Caco-2 (cell line): Measurements from ENCODE around the gene CCR5AS.

Experiments used
- BruUV-seq: library from RNA; stranded (reverse); fragments of 400-500 nt; replicated peaks from 2 replicates; lab custom pipeline; 2021; lab: Mats Ljungman, UMichigan
- CTCF ChIA-PET: fragments of 300-600 bp; sonication (Branson Sonifier 250); formaldehyde crosslinking; loops from one replicate; lab custom pipeline; 2022; ENCODE audit warnings: antibody characterized with exemption; lab: Charles Lee
- POLR2A ChIA-PET: fragments of 300-600 bp; sonication (Branson Sonifier 250); formaldehyde crosslinking; loops from one replicate; lab custom pipeline; 2022; ENCODE audit warnings: antibody characterized with exemption; lab: Charles Lee
- DNase-seq, 2 experiments: peaks; one replicate each; pipeline versions ENCODE4 v3.0.0 to v3.0.0-alpha.2; 2020 to 2022
- H3K27me3 ChIP-seq: replicated peaks from 2 replicates; pipeline ENCODE4 v1.6.0; 2011; ENCODE audit warnings: low read length; ENCODE audit not compliant: control insufficient read depth, insufficient read depth
- H3K36me3 ChIP-seq: 2 replicates; pipeline ENCODE4 v1.5.1; 2011; ENCODE audit warnings: low read length; ENCODE audit not compliant: control insufficient read depth, insufficient read depth
- H3K4me1 ChIP-seq: fragments of 250-450 bp; sonication (Bioruptor Pico); 2 replicates; pipeline ENCODE4 v1.5.1; 2020; ENCODE audit warnings: mild to moderate bottlenecking
- H3K4me3 ChIP-seq: 2 replicates; pipeline ENCODE4 v1.5.1; 2011; ENCODE audit warnings: low read depth, mild to moderate bottlenecking, control low read depth, low read length
- H3K9me3 ChIP-seq: fragments of 250-450 bp; sonication (Bioruptor Pico); 2 replicates; pipeline ENCODE4 v1.5.1; 2020; ENCODE audit warnings: mild to moderate bottlenecking, moderate library complexity
- H3K27ac Mint-ChIP-seq: one replicate; pipeline ENCODE4 v1.8.0; 2022; ENCODE audit warnings: mixed read lengths; ENCODE audit not compliant: unreplicated experiment
- H3K27me3 Mint-ChIP-seq: one replicate; pipeline ENCODE4 v1.8.0; 2022; ENCODE audit warnings: mixed read lengths; ENCODE audit not compliant: insufficient read depth, unreplicated experiment
- H3K36me3 Mint-ChIP-seq: one replicate; pipeline ENCODE4 v1.8.0; 2022; ENCODE audit warnings: mild to moderate bottlenecking, mixed read lengths; ENCODE audit not compliant: insufficient read depth, unreplicated experiment
- H3K4me1 Mint-ChIP-seq: one replicate; pipeline ENCODE4 v1.8.0; 2022; ENCODE audit warnings: low read depth, mixed read lengths; ENCODE audit not compliant: unreplicated experiment
- H3K4me3 Mint-ChIP-seq: one replicate; pipeline ENCODE4 v1.8.0; 2022; ENCODE audit warnings: mild to moderate bottlenecking, moderate library complexity, mixed read lengths; ENCODE audit not compliant: unreplicated experiment
- H3K9me3 Mint-ChIP-seq: one replicate; pipeline ENCODE4 v1.8.0; 2022; ENCODE audit warnings: mixed read lengths; ENCODE audit not compliant: unreplicated experiment
- intact Hi-C: fragments of 100-400 bp; cut with micrococcal nuclease; formaldehyde crosslinking; loops from one replicate; pipeline ENCODE4 v1.10.0; 2022; ENCODE audit not compliant: unreplicated experiment
- TF ChIP-seq, protein P1 (sequence below), 2 experiments: fragments of 200-600 bp in 1 of 2; IDR thresholded peaks; 1 replicate in 1 of 2; 2 replicates in 1 of 2; pipeline versions ENCODE4 v1.5.1 to v1.8.0; 2011 to 2022; ENCODE audit warnings: antibody characterized with exemption in 1 of 2, control low read depth in 1 of 2, inconsistent platforms in 1 of 2, low read depth in 1 of 2, low read length in 1 of 2, mild to moderate bottlenecking in 1 of 2, moderate library complexity in 1 of 2; ENCODE audit not compliant: insufficient read depth in 1 of 2, severe bottlenecking in 1 of 2, unreplicated experiment in 1 of 2

Gene CCR5AS

DNA sequence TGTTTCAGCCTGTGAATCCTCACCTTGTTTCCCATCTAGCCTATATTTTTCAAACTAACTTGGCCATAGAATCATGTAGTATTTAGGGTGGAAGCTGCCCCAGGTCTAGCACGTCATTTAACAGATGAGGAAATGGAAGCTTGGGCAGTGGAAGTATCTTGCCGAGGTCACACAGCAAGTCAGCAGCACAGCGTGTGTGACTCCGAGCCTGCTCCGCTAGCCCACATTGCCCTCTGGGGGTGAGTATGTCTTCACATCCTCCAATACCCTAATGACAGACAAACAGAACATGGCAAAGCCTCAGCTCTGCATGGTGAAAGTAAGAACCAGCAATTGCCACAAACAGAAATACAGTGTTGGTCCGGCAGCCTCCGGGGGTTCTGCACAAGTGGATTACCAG is 38.3 kb downstream of the CCR5AS start:
- no peaks in the 10 kb centered on the region for H3K36me3 Mint-ChIP-seq
- Histone ChIP-seq H3K4me1 (peaks cover 14% of the 10 kb centered on the region; the same call in 1 of the 2 replicates), H3K4me3 (no peak overlapping the region), H3K36me3 (no peaks in the 10 kb centered on the region), H3K9me3 (no peaks in the 10 kb centered on the region), H3K27me3 (no peaks in the 10 kb centered on the region)
- H3K4me1 Mint-ChIP-seq, result peaks cover 12% of the 10 kb centered on the region
- POLR2A ChIA-PET, result no interaction called here
- no peak overlapping the region for H3K27ac Mint-ChIP-seq
- no peak overlapping the region for H3K4me3 Mint-ChIP-seq
- no peaks in the 10 kb centered on the region for H3K27me3 Mint-ChIP-seq
- TF ChIP-seq, protein P1, sequence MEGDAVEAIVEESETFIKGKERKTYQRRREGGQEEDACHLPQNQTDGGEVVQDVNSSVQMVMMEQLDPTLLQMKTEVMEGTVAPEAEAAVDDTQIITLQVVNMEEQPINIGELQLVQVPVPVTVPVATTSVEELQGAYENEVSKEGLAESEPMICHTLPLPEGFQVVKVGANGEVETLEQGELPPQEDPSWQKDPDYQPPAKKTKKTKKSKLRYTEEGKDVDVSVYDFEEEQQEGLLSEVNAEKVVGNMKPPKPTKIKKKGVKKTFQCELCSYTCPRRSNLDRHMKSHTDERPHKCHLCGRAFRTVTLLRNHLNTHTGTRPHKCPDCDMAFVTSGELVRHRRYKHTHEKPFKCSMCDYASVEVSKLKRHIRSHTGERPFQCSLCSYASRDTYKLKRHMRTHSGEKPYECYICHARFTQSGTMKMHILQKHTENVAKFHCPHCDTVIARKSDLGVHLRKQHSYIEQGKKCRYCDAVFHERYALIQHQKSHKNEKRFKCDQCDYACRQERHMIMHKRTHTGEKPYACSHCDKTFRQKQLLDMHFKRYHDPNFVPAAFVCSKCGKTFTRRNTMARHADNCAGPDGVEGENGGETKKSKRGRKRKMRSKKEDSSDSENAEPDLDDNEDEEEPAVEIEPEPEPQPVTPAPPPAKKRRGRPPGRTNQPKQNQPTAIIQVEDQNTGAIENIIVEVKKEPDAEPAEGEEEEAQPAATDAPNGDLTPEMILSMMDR (IDR thresholded peaks at IDR 0.05; ENCODE audit: insufficient read depth in 1 of 2, low read depth in 1 of 2, low read length in 1 of 2, severe bottlenecking in 1 of 2, unreplicated experiment in 1 of 2), result no peak
- no peaks in the 10 kb centered on the region for H3K9me3 Mint-ChIP-seq
- intact Hi-C loops, result loop anchor here (1.0 kb wide), 1 partner anchor 154 kb away; no protein-coding TSS in a partner anchor
- CTCF ChIA-PET, result interaction anchor here (1.3 kb wide), 1 partner anchor 10 kb away, joined by 4 read pairs; no protein-coding TSS in a partner anchor
- no TSS peak for BruUV-seq
- peak; percentile 28 to 43 for DNase-seq

DNA sequence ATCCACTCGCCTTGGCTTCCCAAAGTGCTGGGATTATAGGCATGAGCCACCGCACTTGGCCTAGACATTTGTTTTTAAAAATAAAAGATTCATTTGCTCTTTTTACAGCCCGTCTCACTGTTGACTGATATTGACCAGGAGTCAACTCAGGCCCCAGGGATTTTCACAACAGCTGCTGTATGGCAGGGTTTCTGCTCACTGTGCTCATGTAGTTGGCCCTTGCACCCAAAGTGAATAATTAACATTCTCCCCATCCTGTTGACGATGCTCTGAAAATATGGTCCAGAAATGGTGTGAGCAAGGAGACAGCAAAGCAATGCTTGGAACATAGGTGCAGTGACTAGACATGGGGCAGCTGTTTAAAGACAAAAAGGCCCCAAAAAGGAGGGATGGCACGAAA is 39.1 kb downstream of the CCR5AS start:
- no peaks in the 10 kb centered on the region for H3K36me3 ChIP-seq
- Mint-ChIP-seq H3K36me3 (no peaks in the 10 kb centered on the region), H3K4me1 (peaks cover 6% of the 10 kb centered on the region), H3K9me3 (no peaks in the 10 kb centered on the region), H3K4me3 (no peak overlapping the region), H3K27ac (no peak overlapping the region), H3K27me3 (no peaks in the 10 kb centered on the region)
- H3K9me3 ChIP-seq, result no peaks in the 10 kb centered on the region
- intact Hi-C loops, result loop anchor here (1.0 kb wide), 1 partner anchor 154 kb away; no protein-coding TSS in a partner anchor
- H3K4me3 ChIP-seq, result no peak overlapping the region
- H3K4me1 ChIP-seq, result peaks cover 14% of the 10 kb centered on the region; the same call in 1 of the 2 replicates
- POLR2A ChIA-PET, result no interaction called here
- TF ChIP-seq, protein P1 (IDR thresholded peaks at IDR 0.05; ENCODE audit: insufficient read depth in 1 of 2, low read depth in 1 of 2, low read length in 1 of 2, severe bottlenecking in 1 of 2, unreplicated experiment in 1 of 2), result no peak
- CTCF ChIA-PET, result interaction anchor here (1.3 kb wide), 1 partner anchor 11 kb away, joined by 4 read pairs; no protein-coding TSS in a partner anchor
- no peak for DNase-seq
- BruUV-seq, result no TSS peak
- H3K27me3 ChIP-seq, result no peaks in the 10 kb centered on the region

DNA sequence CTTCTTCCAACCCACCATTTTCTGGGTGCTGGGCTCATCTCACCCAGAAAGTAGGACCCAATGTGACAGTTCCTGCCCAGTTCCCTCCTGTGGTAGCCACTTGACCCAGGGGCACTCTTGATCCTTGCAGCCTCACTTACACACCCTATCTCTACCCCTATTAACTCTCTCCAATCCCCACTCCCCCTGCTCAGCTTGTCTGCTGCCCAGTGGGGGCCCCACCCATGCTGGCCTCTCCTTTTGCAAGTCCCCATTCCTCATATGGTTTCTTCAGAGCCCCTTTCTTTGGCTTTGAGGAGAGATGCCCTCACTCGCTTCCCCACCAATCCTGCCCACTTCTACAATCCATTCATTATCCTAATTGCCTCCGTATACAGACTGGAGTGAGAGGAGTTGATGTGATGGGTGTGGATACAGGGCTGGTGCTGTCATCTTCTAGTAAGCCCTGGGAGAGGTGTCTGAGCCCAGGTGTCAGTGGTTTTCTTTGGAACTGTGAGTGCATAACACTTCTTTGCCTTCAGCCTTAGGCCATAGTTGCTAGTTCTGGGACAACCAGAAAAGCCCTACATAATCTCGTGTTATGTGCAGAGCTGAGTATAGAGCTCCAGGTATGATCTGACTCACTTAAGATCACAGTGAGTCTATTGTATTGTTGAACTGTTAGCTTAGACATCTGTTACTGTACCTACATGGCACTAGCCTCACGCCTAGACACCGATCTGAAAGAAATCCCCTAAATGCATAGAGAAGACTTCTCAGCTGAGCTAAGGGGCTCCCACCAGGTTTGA is 40.9 kb downstream of the CCR5AS start:
- ChIA-PET CTCF (no interaction called here), POLR2A (no interaction called here)
- no peak overlapping the region for H3K27ac Mint-ChIP-seq
- TF ChIP-seq, protein P1 (IDR thresholded peaks at IDR 0.05; ENCODE audit: insufficient read depth in 1 of 2, low read depth in 1 of 2, low read length in 1 of 2, severe bottlenecking in 1 of 2, unreplicated experiment in 1 of 2), result no peak
- no peaks in the 10 kb centered on the region for H3K9me3 Mint-ChIP-seq
- no peak overlapping the region for H3K4me3 ChIP-seq
- no peak for DNase-seq
- peaks cover 12% of the 10 kb centered on the region for H3K4me1 Mint-ChIP-seq
- H3K4me3 Mint-ChIP-seq, result no peak overlapping the region
- H3K4me1 ChIP-seq, result peaks cover 5% of the 10 kb centered on the region; the same call in 1 of the 2 replicates
- H3K36me3 Mint-ChIP-seq, result peaks cover 5% of the 10 kb centered on the region
- no peaks in the 10 kb centered on the region for H3K27me3 Mint-ChIP-seq
- H3K27me3 ChIP-seq, result no peaks in the 10 kb centered on the region
- intact Hi-C loops, result no loop called here
- no peaks in the 10 kb centered on the region for H3K36me3 ChIP-seq
- H3K9me3 ChIP-seq, result no peaks in the 10 kb centered on the region
- no TSS peak for BruUV-seq
